Right lobe of liver (tissue), 4 donors: Measurements from ENCODE around the gene HRH2.

Experiments used
- CTCF ChIP-seq, 4 donors: fragments of 200-600 bp in 3 of 4; fragments of 450-650 bp in 1 of 4; IDR thresholded peaks; one replicate each; pipeline versions ENCODE4 v1.5.1 to v1.8.0; 2016 to 2022; ENCODE audit warnings: antibody characterized with exemption in 4 of 4, mild to moderate bottlenecking in 2 of 4
- POLR2A ChIP-seq: fragments of 450-650 bp; IDR thresholded peaks from one replicate; pipeline ENCODE4 v1.6.1; 2017; ENCODE audit warnings: antibody characterized with exemption, mild to moderate bottlenecking
- donor health status: DM: no; HTN: no; CAD: no.
- donor health status: DM: no; HTN: no; CAD: no.
- donor health status: DM: no; HTN: yes; CAD: no.

- TF ChIP-seq CTCF (IDR thresholded peaks at IDR 0.05) = no peak
- TF ChIP-seq POLR2A = no peak
These were observed 66.7 kb downstream of the HRH2 start for GRCh38 chr5:175724314-175725275.
